KOPT-K1 (cell line): ENCODE measurements around the gene ERC2.

ENCODE experiments used
- H3K27ac ChIP-seq: fragments of 200-600 bp; sonication (generic); 2 replicates; pipeline ENCODE4 v1.5.1; 2016; ENCODE audit warnings: antibody characterized with exemption, mild to moderate bottlenecking, low read depth, low read length; ENCODE audit not compliant: poor library complexity, severe bottlenecking
- H3K36me3 ChIP-seq: fragments of 200-600 bp; sonication (generic); 2 replicates; pipeline ENCODE4 v1.5.1; 2017; ENCODE audit warnings: antibody characterized with exemption, mild to moderate bottlenecking, low read length, moderate library complexity; ENCODE audit not compliant: insufficient read depth
- H3K9me3 ChIP-seq: fragments of 200-600 bp; sonication (generic); 2 replicates; pipeline ENCODE4 v1.5.1; 2017; ENCODE audit warnings: antibody characterized with exemption, low read length, mild to moderate bottlenecking; ENCODE audit not compliant: insufficient read depth, poor library complexity, severe bottlenecking

Gene ERC2

DNA sequence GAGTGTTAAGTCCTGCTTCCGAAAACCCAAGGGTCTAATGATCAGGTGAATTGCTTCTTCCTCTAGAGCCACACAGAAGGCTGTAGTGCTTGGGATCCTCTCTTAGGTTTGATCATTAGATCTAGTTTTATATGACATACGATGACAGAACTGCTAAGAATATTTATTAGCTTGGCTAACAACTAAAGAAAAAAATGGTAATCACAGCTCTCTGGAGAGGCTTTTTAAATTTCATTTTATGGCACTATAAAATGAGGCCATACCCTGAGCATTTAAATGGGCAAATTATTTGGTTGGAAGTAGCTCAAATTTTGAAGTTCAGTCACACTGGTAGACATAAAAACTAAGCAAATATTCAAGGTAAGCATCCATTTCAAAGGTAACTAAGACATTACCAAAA is 498.6 kb downstream of the ERC2 start:
- Histone ChIP-seq H3K27ac (no peak overlapping the region), H3K9me3 (no peaks in the 10 kb centered on the region), H3K36me3 (no peaks in the 10 kb centered on the region)

DNA sequence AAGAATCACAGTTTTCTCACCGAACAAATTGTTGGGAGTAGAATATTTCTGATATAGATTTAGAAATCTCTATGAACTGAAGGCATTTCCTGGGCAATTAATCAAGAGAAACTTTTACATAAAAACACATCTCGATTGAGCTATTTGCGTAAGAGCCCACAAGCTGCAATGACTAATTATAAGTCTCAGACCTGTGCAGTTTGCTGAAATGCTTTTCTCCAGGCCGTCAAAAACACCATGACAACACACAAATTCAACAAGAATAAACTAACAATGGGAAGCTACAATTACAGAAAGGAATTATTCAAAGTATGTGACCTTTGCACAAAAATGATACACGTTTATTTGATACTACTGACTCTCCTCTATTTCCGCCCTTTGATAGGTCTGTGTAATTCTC is 499.9 kb downstream of the ERC2 start:
- H3K36me3 ChIP-seq = no peaks in the 10 kb centered on the region
- H3K27ac ChIP-seq = no peak overlapping the region
- no peaks in the 10 kb centered on the region for H3K9me3 ChIP-seq

DNA sequence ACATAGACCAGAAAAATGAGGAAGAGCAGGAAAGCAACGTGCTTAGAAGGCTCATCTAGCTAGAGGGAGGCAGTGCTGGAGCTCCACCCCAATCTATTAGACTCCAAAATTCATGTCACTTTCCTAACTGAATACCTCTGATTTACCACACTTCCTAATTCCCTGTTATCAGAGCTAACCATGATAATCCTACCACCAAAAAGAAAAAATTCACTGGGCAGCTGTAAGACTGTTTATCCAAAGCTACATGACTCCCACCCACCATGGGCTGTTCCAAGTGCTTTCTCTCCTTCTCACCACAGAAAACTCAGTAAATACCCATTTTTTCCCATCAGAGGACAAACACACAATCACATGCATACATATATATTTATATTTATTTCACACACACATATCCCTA is 501.7 kb downstream of the ERC2 start:
- Histone ChIP-seq H3K9me3 (no peaks in the 10 kb centered on the region), H3K27ac (no peak overlapping the region), H3K36me3 (no peaks in the 10 kb centered on the region)

DNA sequence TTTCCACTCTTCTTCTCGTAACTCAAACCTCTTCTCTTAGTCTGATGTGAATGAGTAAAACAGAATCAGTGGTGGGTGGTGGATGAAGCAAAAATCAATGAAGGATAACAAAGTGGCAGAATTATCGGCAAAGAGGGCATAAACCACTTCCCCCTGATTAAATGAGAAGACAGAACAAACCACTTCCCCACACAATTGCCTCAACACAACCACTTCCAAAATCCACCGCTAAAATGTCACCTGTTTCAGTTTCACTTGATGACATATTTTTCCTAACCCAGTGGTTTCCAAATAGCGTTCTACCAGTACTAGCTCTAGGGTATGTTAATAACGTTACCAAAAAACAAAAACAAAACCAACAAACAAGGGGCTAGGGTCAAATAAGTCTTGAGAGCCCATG is 502.5 kb downstream of the ERC2 start:
- no peak overlapping the region for H3K27ac ChIP-seq
- no peaks in the 10 kb centered on the region for H3K9me3 ChIP-seq
- H3K36me3 ChIP-seq = no peaks in the 10 kb centered on the region

DNA sequence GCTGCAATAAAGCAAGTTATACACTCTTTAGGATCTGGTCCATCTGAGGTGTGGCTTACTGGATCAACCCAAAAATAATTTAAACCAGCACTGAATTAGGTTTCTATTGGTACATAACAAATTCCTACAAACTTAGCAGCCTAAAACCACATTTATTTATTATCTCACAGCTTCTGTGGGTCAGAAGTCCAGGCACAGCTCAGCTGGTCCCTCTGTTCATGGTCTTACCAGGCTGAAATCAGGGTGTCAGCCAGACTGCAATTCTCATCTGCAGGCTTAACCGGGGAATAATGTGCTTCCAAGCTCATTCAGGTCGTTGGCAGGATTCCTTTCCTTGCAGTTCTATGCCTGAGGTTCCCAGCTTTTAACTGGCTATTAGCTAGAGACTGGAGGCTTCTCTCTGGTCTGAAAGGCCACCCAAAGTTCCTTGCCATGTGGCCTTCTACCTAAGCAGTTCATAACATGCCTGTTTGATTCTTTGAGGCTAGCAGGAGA is 503.7 kb downstream of the ERC2 start:
- Histone ChIP-seq H3K9me3 (no peaks in the 10 kb centered on the region), H3K27ac (no peak overlapping the region), H3K36me3 (no peaks in the 10 kb centered on the region)

DNA sequence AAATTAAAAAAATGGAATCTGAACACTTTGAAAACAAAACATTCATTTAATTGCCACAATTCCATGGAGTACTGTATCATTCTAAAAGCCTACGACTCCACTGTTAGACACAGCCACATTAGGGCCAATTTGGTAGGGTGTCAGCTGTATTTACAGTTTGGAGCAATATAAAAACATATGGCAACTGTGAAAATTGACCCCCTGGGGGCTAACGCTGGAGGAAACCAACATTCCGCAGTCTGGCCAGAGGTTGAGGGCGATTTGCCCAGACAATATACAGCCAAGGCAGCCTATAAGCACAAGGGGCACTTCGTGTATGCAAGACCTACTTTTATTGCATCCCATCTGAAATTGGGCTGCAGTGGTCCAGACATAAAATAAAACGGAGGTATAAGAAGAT is 504.7 kb downstream of the ERC2 start:
- no peaks in the 10 kb centered on the region for H3K9me3 ChIP-seq
- no peak overlapping the region for H3K27ac ChIP-seq
- no peaks in the 10 kb centered on the region for H3K36me3 ChIP-seq

DNA sequence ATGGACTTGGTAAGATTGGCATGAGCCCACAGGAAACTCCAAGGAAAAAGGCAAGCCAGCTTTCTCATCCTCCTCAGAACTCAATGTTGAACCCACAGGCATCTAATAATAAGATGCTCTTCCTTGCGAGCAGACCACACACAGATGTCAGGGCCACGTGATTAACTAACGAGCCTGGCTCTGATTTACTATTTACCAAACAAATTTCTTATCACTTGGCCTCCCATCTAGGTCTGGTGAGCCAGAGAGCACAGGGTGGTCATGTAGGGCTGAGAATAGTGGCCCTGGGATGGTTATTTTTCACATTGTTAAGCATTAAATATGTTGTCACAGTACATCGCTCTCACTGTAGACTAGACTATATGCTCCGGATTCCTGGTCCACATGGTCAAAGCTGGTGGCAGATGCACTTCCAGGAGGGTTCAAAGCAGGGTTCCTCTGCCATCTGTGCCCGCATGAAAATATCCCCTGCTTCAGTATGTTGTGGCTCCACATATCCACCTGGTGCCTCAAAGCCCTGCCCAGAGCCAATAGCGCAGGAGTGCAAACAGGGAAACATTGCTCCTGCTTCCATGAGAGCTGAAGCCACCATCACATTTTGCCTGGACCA is 508.7 kb downstream of the ERC2 start:
- Histone ChIP-seq H3K27ac (no peak overlapping the region), H3K9me3 (no peaks in the 10 kb centered on the region), H3K36me3 (no peaks in the 10 kb centered on the region)

DNA sequence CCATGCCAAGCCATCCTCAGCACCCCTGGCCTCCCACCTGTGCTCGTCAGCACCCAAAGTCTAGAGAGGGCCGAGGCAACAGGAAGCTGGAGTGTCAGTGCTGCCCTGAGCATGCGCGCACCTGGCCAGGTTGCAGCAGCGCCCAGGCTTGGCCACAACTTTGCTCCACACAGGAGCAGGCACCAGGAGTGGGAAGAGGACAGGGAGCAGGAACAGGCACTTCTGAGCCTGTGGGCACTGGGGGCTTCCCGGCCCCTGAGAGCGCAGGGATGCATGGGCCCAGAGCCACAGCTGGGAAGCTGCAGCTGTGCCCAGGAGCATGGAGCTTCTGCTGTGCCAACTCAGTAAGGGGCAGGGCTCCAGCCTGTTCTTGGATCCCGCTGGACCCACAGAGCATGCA is 509.7 kb downstream of the ERC2 start:
- no peaks in the 10 kb centered on the region for H3K9me3 ChIP-seq
- H3K36me3 ChIP-seq = no peaks in the 10 kb centered on the region
- no peak overlapping the region for H3K27ac ChIP-seq

DNA sequence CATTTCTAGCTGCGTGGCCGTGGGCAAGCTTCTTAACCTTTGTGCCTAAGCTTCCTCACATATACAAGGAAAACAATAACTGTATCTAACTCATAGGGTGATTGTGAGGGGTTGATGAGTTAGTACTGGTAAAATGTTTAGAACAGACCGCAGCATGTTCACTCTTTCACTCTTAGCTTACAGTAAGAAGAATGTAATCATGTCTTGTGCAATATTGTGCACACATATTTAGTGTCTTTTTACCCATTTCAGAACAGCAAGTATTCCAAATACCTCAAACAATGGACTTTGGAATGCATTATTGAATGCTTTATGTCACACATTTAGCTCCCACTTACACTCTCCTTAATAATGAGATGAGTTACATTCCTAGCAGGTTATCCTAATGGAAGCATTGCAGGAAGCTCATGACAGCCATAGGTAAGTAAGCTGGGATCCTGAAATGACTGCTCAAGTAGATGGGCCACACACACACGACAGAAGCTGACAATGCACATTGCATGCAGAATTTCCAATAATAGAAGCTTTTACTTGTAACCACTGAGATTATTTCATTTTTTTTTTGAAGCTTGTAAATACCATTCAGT is 512.3 kb downstream of the ERC2 start:
- Histone ChIP-seq H3K27ac (no peak overlapping the region), H3K9me3 (no peaks in the 10 kb centered on the region), H3K36me3 (no peaks in the 10 kb centered on the region)

DNA sequence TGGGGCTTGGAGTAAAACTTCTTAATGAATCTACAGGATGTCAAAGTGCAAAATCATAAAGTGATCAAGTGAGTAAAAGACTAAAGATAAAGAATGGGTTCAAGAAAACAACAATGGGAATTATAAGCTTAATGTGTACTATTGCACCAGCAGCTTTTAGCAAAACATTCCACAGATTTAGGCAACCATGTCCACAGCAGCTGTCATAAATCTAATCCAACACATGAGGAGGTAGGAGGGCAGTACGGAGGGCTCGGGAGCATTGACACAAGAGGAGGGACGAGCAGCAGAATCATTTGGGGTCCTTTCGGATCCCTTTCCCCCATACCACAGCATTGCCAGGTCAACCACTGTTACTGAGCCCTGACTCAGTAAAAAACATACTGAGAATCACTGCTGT is 516.9 kb downstream of the ERC2 start:
- Histone ChIP-seq H3K36me3 (no peaks in the 10 kb centered on the region), H3K27ac (no peak overlapping the region), H3K9me3 (no peaks in the 10 kb centered on the region)

DNA sequence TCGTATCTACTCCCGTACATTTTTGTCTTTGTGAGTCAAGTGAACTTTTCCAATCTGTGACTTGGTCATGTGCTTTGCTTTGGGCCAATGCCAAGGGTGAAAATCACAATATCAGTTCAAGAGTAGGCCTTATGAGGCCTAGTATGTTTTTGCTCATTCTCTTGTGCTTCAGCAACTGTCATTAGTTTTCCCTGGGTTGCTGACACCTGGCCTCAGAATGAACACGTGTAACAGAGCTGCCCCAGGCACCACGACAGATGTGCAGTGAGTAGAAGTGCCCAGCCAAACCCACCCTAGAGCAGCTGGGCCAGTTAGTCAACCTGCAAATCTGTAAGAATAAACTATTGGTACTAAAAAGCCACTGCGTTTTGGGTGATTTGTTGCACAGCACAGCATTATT is 520.9 kb downstream of the ERC2 start:
- H3K9me3 ChIP-seq = no peaks in the 10 kb centered on the region
- H3K27ac ChIP-seq = no peak overlapping the region
- H3K36me3 ChIP-seq = no peaks in the 10 kb centered on the region

DNA sequence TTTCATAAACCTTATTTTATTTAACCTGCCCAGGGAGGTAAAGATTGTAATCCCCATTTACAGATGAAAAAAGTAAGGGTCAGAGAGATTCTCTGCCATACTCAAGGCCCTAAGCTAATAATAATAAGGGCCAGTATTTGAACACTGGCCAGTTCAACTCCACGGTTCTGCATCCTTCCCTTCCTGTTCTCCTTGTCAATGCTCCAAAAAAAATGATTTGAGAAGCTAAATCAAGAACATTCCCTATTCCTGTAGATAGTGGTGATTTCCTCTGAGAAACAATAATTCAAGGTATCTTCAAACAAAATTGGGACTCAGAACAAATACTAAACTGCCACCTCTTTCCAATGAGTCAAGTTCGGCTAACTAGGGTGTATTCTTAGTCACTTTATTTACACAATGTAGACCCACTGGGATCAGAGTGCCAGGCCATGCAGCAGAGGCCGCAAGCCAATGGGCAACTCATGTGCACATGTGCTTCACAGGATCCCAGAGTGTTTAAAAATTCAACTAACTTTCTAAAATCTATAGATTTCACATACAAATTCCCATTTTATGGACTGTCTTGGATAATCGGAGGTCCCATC is 521.6 kb downstream of the ERC2 start:
- no peak overlapping the region for H3K27ac ChIP-seq
- H3K9me3 ChIP-seq = no peaks in the 10 kb centered on the region
- no peaks in the 10 kb centered on the region for H3K36me3 ChIP-seq

DNA sequence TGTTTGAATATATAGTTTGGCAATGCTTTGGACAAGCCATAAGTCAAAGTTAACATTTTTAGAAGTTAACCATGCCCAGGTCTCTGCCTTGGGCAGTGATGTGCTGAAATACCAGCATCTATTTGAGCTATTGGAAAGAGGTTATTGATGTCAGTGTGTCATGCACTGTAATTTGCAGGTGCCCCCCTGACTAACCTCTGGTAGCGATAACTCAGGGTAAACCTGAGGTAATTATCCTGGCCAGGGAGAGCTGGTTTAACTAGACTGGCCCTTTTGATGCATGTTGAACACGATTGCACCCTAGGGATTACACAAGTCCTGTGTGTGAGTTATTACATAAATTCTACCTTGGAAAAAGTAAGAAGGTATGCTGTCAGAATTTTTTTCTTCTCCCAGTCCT is 525.4 kb downstream of the ERC2 start:
- Histone ChIP-seq H3K27ac (no peak overlapping the region), H3K36me3 (no peaks in the 10 kb centered on the region), H3K9me3 (no peaks in the 10 kb centered on the region)

DNA sequence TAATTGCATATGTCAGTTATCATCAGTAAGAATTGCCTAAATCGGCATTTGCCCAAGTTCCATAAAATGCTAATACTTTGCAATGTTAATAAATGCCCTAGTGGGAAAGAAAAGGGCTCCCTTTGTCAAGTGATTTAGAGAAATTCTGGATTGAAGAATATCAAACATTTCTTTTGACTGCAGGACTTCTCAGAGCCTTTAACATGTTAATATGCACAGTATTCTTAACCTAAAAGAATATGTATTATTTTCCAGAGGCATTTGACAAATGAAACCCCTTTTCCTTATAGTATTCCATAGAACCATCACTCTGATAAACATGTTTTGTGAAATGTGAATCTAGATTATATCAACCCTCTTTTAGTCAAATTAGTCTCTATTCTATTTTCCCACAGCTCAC is 529.0 kb downstream of the ERC2 start:
- Histone ChIP-seq H3K36me3 (no peaks in the 10 kb centered on the region), H3K27ac (no peak overlapping the region)

DNA sequence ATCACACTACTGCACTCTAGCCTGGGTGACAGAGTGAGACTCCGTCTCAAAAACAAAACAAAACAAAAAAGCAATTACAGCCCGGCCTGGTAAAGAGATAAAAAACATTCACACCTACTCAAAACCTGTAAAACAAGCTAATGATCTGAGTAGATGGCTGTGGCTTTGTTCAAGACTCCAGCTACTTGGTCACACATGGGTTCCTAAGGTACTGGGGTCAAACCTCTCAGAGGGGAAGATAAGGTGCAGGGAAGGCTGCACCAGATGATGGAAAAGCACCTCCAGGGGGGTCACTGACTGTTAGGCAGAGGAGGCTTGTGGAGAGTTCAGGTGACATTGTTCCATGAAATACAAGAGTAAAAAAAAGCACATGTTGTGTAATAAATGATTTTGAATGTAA is 531.0 kb downstream of the ERC2 start:
- no peaks in the 10 kb centered on the region for H3K36me3 ChIP-seq
- no peak overlapping the region for H3K27ac ChIP-seq
- H3K9me3 ChIP-seq = no peaks in the 10 kb centered on the region

More for the DNA sequence above, 529.0 kb downstream of the ERC2 start:
- no peaks in the 10 kb centered on the region for H3K9me3 ChIP-seq

DNA sequence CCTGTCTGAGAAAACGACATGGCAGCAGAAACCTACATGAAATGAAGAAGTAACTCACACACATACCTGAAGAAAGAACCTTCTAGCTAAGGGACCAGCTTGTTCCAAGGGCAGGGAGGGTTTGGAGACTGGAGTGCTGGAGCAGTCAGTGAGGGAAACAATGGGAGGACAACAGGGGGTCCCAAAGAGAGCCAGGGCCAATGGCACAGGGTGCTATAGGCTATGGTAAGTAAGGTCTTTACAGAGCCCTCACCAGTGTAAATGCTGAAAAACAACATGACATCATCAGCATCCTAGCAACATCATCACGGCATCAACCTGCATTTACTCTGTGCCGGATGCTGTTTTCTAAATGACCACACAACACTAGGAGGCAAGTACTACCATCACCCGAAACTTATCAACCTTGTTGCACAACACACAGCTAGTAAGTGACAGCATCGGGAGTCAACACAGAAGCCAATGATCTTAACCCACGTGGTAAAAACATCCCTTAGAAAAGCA is 531.7 kb downstream of the ERC2 start:
- Histone ChIP-seq H3K9me3 (no peaks in the 10 kb centered on the region), H3K36me3 (no peaks in the 10 kb centered on the region), H3K27ac (no peak overlapping the region)
